GM23248 (cell line): ENCODE data around the gene PLA2G7.

Experiments used
- EZH2 ChIP-seq: fragments of 200-600 bp; sonication (generic); IDR thresholded peaks from 2 replicates; pipeline ENCODE4 v1.6.1; 2018; ENCODE audit warnings: antibody characterized with exemption, mild to moderate bottlenecking; ENCODE audit not compliant: insufficient read depth, poor library complexity, severe bottlenecking
- EZH2phosphoT487 ChIP-seq: fragments of 200-600 bp; sonication (generic); IDR thresholded peaks from 2 replicates; pipeline ENCODE4 v1.6.1; 2018; ENCODE audit warnings: antibody characterized with exemption, moderate library complexity, mild to moderate bottlenecking, low read depth; ENCODE audit not compliant: insufficient read depth

GRCh38 chr6:46684771-46685170 lies 50.4 kb downstream of the PLA2G7 start:
- no peak for TF ChIP-seq EZH2phosphoT487
- no peak for TF ChIP-seq EZH2
